Measurements from ENCODE around the gene B3GAT2.

The B3GAT2 gene

DNA sequence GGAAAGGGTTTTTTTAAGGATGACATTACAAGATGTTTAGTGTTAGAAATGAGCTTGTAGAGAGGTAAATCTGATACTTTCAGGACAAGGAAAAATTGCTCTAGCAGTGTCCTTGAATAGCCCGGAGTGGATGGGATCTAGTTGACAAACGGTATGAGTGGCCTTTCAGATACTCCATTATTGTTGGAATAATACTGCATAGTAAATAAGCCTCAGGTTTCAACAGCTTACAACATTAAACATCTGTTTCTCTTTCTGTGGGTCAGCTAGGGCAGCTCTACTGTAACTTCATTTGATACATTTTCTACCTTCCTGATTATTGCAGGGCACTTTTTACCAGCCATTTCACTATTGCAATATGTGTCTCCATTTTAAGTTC is 118.0 kb downstream of the B3GAT2 start:
- H3K27ac Mint-ChIP-seq, result peak overlapping the region; percentile 46 to 74 (median 63)
- H3K4me1 Mint-ChIP-seq, result peaks cover 21% of the 10 kb centered on the region
- TF ChIP-seq, protein P1, sequence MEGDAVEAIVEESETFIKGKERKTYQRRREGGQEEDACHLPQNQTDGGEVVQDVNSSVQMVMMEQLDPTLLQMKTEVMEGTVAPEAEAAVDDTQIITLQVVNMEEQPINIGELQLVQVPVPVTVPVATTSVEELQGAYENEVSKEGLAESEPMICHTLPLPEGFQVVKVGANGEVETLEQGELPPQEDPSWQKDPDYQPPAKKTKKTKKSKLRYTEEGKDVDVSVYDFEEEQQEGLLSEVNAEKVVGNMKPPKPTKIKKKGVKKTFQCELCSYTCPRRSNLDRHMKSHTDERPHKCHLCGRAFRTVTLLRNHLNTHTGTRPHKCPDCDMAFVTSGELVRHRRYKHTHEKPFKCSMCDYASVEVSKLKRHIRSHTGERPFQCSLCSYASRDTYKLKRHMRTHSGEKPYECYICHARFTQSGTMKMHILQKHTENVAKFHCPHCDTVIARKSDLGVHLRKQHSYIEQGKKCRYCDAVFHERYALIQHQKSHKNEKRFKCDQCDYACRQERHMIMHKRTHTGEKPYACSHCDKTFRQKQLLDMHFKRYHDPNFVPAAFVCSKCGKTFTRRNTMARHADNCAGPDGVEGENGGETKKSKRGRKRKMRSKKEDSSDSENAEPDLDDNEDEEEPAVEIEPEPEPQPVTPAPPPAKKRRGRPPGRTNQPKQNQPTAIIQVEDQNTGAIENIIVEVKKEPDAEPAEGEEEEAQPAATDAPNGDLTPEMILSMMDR (IDR thresholded peaks at IDR 0.05; ENCODE audit: unreplicated experiment in 3 of 3), result no peak
- H3K4me3 Mint-ChIP-seq, result no peak overlapping the region
- H3K9me3 Mint-ChIP-seq, result no peaks in the 10 kb centered on the region
- no peaks in the 10 kb centered on the region for H3K36me3 Mint-ChIP-seq (ENCODE audit: low read depth)
- no peaks in the 10 kb centered on the region for H3K27me3 Mint-ChIP-seq (ENCODE audit: low read depth)

- TF ChIP-seq, protein P1 (IDR thresholded peaks at IDR 0.05; ENCODE audit: unreplicated experiment in 3 of 3), result no peak
- Mint-ChIP-seq H3K9me3 (no peaks in the 10 kb centered on the region), H3K27ac (no peak overlapping the region), H3K4me1 (peaks cover 18% of the 10 kb centered on the region), H3K36me3 (ENCODE audit: low read depth) (no peaks in the 10 kb centered on the region), H3K27me3 (ENCODE audit: low read depth) (no peaks in the 10 kb centered on the region), H3K4me3 (no peak overlapping the region)
Measured at GRCh38 chr6:70834520-70834919, 122.3 kb downstream of the B3GAT2 start.

GRCh38 chr6:70831427-70831826 is 125.4 kb downstream of the B3GAT2 start:
- no peaks in the 10 kb centered on the region for H3K36me3 Mint-ChIP-seq (ENCODE audit: low read depth)
- H3K27me3 Mint-ChIP-seq (ENCODE audit: low read depth), result no peaks in the 10 kb centered on the region
- peaks cover 4% of the 10 kb centered on the region for H3K4me1 Mint-ChIP-seq
- H3K27ac Mint-ChIP-seq, result no peak overlapping the region
- no peak overlapping the region for H3K4me3 Mint-ChIP-seq
- TF ChIP-seq, protein P1 (IDR thresholded peaks at IDR 0.05; ENCODE audit: unreplicated experiment in 3 of 3), result no peak
- no peaks in the 10 kb centered on the region for H3K9me3 Mint-ChIP-seq

GRCh38 chr6:70823651-70824050 is 133.2 kb downstream of the B3GAT2 start:
- Mint-ChIP-seq H3K27me3 (ENCODE audit: low read depth) (no peaks in the 10 kb centered on the region), H3K36me3 (ENCODE audit: low read depth) (peaks cover 10% of the 10 kb centered on the region), H3K9me3 (peaks cover 6% of the 10 kb centered on the region), H3K27ac (no peak overlapping the region), H3K4me1 (no peaks in the 10 kb centered on the region), H3K4me3 (no peak overlapping the region)
- TF ChIP-seq, protein P1 (IDR thresholded peaks at IDR 0.05; ENCODE audit: unreplicated experiment in 3 of 3), result no peak

DNA sequence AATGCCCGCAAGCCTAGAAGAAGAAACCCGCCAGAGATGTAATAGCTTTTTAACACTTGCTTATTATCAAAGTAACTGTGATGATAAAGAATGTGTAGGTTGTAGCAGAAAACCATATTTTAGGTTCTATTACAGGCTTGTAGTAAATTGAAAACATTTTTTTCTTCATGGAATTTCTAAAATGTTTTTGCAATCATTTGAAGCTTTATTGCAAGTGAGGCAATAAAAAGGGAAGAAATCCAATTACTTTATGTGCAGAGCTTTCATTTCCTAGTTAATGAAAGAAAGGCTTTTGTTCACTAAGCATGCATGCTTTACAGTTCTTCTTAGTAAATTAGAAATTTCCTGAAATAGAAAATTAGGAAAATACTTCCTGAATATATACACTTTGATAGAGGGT is 135.1 kb downstream of the B3GAT2 start:
- TF ChIP-seq, protein P1 (IDR thresholded peaks at IDR 0.05; ENCODE audit: unreplicated experiment in 3 of 3), result no peak
- H3K9me3 Mint-ChIP-seq, result peaks cover 6% of the 10 kb centered on the region
- no peak overlapping the region for H3K27ac Mint-ChIP-seq
- H3K27me3 Mint-ChIP-seq (ENCODE audit: low read depth), result no peaks in the 10 kb centered on the region
- peaks cover 10% of the 10 kb centered on the region for H3K36me3 Mint-ChIP-seq (ENCODE audit: low read depth)
- H3K4me3 Mint-ChIP-seq, result no peak overlapping the region
- H3K4me1 Mint-ChIP-seq, result no peaks in the 10 kb centered on the region

- Mint-ChIP-seq H3K36me3 (ENCODE audit: low read depth) (peaks cover 10% of the 10 kb centered on the region), H3K27me3 (ENCODE audit: low read depth) (no peaks in the 10 kb centered on the region), H3K9me3 (peaks cover 6% of the 10 kb centered on the region), H3K27ac (no peak overlapping the region), H3K4me3 (no peak overlapping the region), H3K4me1 (no peaks in the 10 kb centered on the region)
- TF ChIP-seq, protein P1 (IDR thresholded peaks at IDR 0.05; ENCODE audit: unreplicated experiment in 3 of 3), result no peak
Measured at GRCh38 chr6:70820778-70821177, 136.1 kb downstream of the B3GAT2 start.

Measured in nephron (organoid).